Vagina (tissue), 2 donors: ENCODE results near the gene RASGEF1C.

Experiments used
- CTCF ChIP-seq, 3 experiments: fragments of 450-650 bp in 2 of 3; fragments of 200-600 bp in 1 of 3; sonication (generic) in 1 of 3; IDR thresholded peaks; one replicate each; pipeline ENCODE4 v1.5.1; 2017 to 2019; ENCODE audit warnings: antibody characterized with exemption in 3 of 3, mild to moderate bottlenecking in 2 of 3, moderate library complexity in 2 of 3
- POLR2A ChIP-seq, 2 donors: fragments of 450-650 bp; IDR thresholded peaks; one replicate each; pipeline ENCODE4 v1.6.1; 2017; ENCODE audit warnings: antibody characterized with exemption in 2 of 2, mild to moderate bottlenecking in 2 of 2, moderate library complexity in 2 of 2
- POLR2AphosphoS5 ChIP-seq, 2 donors: sonication (generic); formaldehyde crosslinking; IDR thresholded peaks; one replicate each; pipeline ENCODE4 v1.9.0; 2017; ENCODE audit warnings: antibody characterized with exemption in 2 of 2, mild to moderate bottlenecking in 2 of 2, low read depth in 1 of 2; ENCODE audit not compliant: insufficient read depth in 1 of 2

DNA sequence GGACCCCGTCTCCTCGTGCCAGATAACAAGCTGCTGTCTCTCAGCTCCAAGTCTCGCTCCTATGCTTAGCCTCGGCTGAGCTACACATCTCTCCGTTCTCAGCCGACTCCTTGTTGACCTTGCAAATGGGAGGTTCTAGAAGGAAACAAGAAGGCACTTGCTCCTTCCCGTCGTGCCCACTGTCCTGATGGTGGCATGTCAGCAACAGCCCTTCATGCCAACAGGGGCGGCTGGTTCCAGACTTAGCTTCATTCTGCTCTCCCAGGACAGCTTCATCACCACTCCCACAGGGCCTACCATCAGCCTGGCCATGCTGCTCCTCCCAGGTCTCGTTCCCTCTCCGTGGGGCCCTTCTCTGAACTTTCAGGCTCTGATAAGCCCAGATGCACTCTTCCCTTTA lies 13.0 kb upstream of the RASGEF1C start:
- TF ChIP-seq CTCF (IDR thresholded peaks at IDR 0.05), result no peak
- TF ChIP-seq POLR2A (IDR thresholded peaks at IDR 0.05), result no peak
- no peak for TF ChIP-seq POLR2AphosphoS5 (IDR thresholded peaks at IDR 0.05; ENCODE audit: insufficient read depth in 1 of 2, low read depth in 1 of 2)
